Activated naive CD4-positive, alpha-beta T cell treated with anti-CD3 and anti-CD28 coated beads, Interleukin-2, amount 50 U/mL, for 24 hours (primary cell): ENCODE data around the gene BLM.

Experiments used
- H3K27ac Mint-ChIP-seq: one replicate; pipeline ENCODE4 v1.8.0; 2021; ENCODE audit warnings: mild to moderate bottlenecking, mixed read lengths
- H3K27me3 Mint-ChIP-seq: one replicate; pipeline ENCODE4 v1.8.0; 2021; ENCODE audit warnings: mixed read lengths
- H3K36me3 Mint-ChIP-seq: one replicate; pipeline ENCODE4 v1.8.0; 2021; ENCODE audit warnings: mixed read lengths
- H3K4me1 Mint-ChIP-seq: one replicate; pipeline ENCODE4 v1.8.0; 2021; ENCODE audit warnings: mixed read lengths
- H3K4me3 Mint-ChIP-seq: one replicate; pipeline ENCODE4 v1.8.0; 2021; ENCODE audit warnings: mild to moderate bottlenecking, mixed read lengths
- H3K9me3 Mint-ChIP-seq: one replicate; pipeline ENCODE4 v1.8.0; 2021; ENCODE audit warnings: mixed read lengths

BLM gene

DNA sequence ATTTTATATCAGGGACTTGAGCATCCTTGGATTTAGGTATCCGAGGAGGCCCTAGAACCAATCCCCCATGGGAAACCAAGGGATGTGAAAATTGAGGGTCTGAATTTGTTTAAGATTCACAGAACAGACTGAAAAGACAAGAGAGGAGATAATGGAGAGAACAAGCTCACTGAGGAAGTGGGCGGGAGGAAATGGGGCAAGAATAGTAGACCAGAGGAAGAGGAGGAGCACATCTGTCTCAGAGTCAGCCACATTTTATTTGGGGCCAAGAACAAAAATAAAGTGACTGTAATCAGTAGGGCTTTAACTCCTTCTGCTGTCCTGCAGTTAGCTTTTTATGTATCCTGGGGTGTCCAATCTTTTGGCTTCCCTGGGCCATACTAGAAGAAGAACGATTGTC lies 63.8 kb downstream of the BLM start:
- Mint-ChIP-seq H3K36me3 (peaks cover 11% of the 10 kb centered on the region), H3K9me3 (peaks cover 5% of the 10 kb centered on the region), H3K4me1 (peaks cover 18% of the 10 kb centered on the region), H3K27ac (peak overlapping the region; percentile 89), H3K4me3 (peak overlapping the region; percentile 72), H3K27me3 (no peaks in the 10 kb centered on the region)

DNA sequence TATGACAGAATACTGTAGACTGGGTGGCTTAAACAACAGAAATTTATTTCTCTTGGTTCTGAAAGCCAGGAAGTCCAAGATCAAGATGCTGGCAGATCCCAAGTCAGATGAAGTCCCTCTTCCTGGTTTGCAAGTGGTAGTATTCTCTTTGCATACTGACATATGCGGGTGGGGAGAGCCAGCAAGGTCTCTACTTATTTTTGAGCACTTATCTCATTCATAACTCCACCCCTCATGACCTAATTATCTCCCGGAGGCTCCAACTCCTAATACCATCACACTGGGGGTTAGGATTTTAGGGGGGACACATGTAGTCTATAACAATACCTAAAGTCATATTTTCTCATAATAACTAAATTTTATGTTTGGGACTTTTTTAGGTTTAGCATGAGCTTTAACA lies 65.3 kb downstream of the BLM start:
- Mint-ChIP-seq H3K27me3 (no peaks in the 10 kb centered on the region), H3K4me1 (peaks cover 18% of the 10 kb centered on the region), H3K4me3 (no peak overlapping the region), H3K36me3 (peaks cover 11% of the 10 kb centered on the region), H3K27ac (no peak overlapping the region), H3K9me3 (peaks cover 5% of the 10 kb centered on the region)

DNA sequence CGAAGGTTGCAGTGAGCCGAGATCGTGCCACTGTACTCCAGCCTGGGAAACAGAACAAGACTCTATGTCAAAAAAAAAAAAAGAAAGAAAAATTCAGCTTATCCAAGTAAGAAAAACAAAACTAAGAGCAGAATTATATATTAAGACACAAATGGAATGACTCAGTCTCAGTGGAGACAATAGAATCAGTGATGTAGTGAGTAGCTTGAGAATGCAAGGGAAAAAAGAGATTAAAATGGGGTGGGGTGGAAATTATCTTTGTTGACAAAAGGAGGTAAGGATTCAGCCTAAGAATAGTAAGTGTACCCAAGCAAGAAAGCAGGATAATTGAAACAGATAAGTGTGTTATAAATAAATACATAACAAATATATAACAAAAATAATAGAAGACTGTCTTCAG lies 70.7 kb downstream of the BLM start:
- Mint-ChIP-seq H3K36me3 (peaks cover 10% of the 10 kb centered on the region), H3K27ac (no peak overlapping the region), H3K4me1 (no peaks in the 10 kb centered on the region), H3K4me3 (no peak overlapping the region), H3K27me3 (no peaks in the 10 kb centered on the region), H3K9me3 (no peaks in the 10 kb centered on the region)

DNA sequence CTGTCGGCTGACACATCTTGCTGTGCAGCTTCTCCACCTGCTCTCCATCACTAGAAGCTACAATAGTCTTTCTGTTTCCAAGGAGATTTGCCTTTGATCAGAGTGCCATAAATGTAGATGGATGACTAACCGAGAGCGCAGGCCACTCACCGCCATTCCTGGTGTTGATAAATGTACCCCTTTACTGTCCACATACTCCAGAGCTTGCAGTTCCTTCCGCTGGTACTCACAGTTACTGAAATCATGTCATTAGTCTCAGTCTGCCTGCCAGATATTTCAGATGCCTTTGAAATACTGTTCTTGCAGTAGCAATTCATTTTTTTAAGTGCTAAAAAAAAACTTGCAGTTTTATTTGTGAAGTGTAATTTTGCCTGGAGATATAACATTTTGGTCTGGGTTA lies 72.3 kb downstream of the BLM start:
- no peak overlapping the region for H3K27ac Mint-ChIP-seq
- H3K9me3 Mint-ChIP-seq, result no peaks in the 10 kb centered on the region
- peaks cover 4% of the 10 kb centered on the region for H3K4me1 Mint-ChIP-seq
- no peaks in the 10 kb centered on the region for H3K27me3 Mint-ChIP-seq
- H3K4me3 Mint-ChIP-seq, result no peak overlapping the region
- H3K36me3 Mint-ChIP-seq, result peaks cover 10% of the 10 kb centered on the region

DNA sequence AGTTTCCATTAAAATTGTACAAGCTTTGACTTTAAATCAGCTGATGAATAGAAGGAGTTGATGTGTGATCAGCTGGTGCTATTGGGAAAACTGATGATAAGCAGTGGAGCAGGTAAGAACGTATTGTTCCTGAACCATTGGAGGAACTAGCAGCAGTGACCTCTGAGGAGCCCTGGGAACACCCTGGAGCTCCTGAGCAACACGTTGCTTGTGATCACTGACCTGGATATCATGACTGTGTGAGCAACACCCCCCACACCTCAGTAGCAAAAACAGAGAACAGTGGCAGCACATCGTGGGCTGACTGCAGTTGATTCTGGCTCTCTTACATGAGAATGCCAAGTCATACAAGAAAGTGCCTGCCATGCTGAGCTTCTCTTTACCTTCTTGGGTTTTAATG lies 72.9 kb downstream of the BLM start:
- Mint-ChIP-seq H3K27me3 (no peaks in the 10 kb centered on the region), H3K4me1 (peaks cover 4% of the 10 kb centered on the region), H3K4me3 (no peak overlapping the region), H3K27ac (no peak overlapping the region), H3K9me3 (no peaks in the 10 kb centered on the region), H3K36me3 (peaks cover 8% of the 10 kb centered on the region)

DNA sequence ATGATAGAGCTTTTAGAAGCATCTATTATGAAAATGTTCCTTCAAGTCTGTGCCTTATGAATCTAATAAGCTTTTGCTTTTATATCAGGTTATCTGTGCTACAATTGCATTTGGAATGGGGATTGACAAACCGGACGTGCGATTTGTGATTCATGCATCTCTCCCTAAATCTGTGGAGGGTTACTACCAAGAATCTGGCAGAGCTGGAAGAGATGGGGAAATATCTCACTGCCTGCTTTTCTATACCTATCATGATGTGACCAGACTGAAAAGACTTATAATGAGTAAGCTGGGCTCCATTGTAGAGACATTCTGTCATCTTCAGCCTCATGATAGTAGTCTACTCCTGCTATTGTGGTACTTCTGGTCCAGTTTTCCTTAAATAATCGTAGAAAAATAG lies 73.4 kb downstream of the BLM start:
- H3K27ac Mint-ChIP-seq, result no peak overlapping the region
- H3K9me3 Mint-ChIP-seq, result no peaks in the 10 kb centered on the region
- H3K4me3 Mint-ChIP-seq, result no peak overlapping the region
- H3K36me3 Mint-ChIP-seq, result peaks cover 7% of the 10 kb centered on the region
- peaks cover 4% of the 10 kb centered on the region for H3K4me1 Mint-ChIP-seq
- H3K27me3 Mint-ChIP-seq, result no peaks in the 10 kb centered on the region

DNA sequence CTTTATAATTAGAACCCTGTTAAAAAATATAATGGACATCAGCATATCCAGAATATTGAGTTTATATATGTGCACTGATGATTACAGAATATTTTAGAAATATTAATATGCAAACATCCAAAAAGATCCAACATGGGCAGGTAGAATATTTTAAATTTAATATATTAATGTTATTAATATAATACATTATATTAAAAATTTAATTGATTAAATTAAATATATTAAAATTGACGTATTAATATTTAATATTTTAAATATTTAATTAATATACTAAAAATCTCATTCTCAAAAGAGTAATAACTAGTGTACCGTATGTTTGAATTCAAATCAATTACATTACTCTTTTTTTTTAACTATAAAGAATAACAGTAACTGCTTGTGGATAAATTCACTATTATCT lies 77.4 kb downstream of the BLM start:
- Mint-ChIP-seq H3K4me1 (peaks cover 4% of the 10 kb centered on the region), H3K9me3 (no peaks in the 10 kb centered on the region), H3K27ac (no peak overlapping the region), H3K4me3 (no peak overlapping the region), H3K27me3 (no peaks in the 10 kb centered on the region), H3K36me3 (peaks cover 13% of the 10 kb centered on the region)

DNA sequence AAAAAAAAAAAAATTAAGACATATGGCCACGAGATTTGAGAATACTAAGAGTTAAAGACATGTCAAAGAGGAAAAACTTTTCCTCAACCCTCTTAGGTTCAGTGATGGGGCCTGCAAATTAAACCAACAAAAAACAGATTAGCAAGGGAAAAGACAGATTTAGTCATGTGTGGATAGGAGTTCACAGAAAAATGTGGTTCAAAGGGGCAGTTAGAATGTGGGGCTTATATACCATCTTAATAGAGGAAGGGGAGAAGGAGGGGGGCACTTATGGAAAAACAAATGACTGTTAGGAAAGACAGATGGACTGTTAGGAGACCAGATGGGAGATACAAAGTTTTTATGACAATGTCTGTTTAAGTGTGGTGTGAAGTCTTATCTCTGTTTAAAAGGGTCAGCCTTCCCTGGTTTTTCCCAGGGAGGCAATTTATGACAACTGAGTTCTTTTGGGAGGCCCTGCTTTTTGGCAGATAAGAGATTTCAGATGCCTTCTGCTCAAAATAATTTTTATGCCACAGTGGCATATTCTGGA lies 82.6 kb downstream of the BLM start:
- Mint-ChIP-seq H3K27ac (no peak overlapping the region), H3K4me1 (no peaks in the 10 kb centered on the region), H3K9me3 (no peaks in the 10 kb centered on the region), H3K4me3 (no peak overlapping the region), H3K27me3 (no peaks in the 10 kb centered on the region), H3K36me3 (peaks cover 11% of the 10 kb centered on the region)

DNA sequence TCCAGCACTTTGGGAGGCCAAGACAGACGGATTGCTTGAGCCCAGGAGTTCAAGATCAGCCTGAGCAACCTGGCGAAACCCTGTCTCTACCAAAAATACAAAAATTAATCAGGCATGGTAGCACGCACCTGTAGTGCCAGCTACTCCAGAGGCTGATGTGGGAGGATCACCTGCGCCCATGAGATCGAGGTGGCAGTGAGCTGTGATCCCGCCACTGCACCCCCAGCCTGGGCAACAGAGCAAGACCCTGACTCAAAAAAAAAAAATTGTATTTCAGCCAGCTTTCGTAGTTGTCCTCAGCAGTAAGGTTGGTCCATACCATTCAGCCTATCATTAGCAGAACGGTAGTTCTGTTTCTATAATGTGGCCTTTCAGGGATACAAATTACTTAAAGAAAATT lies 84.7 kb downstream of the BLM start:
- Mint-ChIP-seq H3K27me3 (no peaks in the 10 kb centered on the region), H3K4me3 (no peak overlapping the region), H3K9me3 (no peaks in the 10 kb centered on the region), H3K36me3 (peaks cover 6% of the 10 kb centered on the region), H3K4me1 (no peaks in the 10 kb centered on the region), H3K27ac (no peak overlapping the region)

DNA sequence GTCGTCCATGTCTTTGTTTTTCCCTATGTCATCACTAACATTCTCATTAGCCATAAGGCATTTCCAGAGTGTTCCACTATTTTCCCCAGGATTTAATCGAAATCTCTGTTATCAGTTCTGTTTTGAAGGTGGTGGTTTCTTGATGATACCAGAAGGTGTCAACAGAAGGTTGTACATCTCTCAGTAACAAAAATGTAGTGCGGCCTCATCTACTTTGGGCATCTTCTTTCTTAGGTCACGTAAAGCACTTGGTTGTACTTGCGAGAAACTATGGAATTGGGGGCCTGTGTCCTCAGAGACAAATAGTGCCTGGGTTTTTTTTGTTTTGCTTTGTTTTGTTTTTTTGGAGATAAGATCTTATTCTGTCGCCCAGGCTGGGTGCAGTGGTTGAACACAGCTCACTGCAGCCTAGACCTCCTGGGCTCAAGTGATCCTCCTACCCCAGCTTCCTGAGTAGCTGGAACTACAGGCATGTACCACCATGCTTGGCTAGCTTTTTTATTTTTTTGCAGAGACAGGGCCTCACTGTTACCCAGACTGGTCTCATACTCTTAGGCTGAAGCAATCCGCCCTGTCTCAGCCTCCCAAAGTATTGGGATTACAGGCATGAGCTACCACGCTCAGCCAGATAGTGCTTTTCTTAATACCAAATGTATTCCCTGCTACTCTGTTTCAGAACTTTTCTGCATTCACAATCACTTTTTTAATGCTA lies 90.1 kb downstream of the BLM start:
- Mint-ChIP-seq H3K4me1 (no peaks in the 10 kb centered on the region), H3K4me3 (no peak overlapping the region), H3K27ac (no peak overlapping the region), H3K36me3 (peaks cover 4% of the 10 kb centered on the region), H3K27me3 (no peaks in the 10 kb centered on the region), H3K9me3 (no peaks in the 10 kb centered on the region)

DNA sequence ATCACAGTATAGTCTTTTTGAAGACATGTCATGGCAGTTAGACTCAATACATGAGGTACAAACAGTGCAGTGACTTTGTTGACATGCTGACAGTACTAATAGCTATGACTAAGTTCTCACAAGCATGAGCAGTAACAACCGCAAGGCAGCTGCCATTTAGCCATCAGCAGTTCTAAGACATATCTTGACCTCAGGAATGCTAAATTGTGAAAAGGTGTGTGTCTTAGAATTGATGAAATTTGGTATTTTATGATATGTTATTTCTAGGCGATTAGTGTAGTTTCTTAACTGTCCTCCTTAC lies 90.6 kb downstream of the BLM start:
- no peak overlapping the region for H3K4me3 Mint-ChIP-seq
- no peaks in the 10 kb centered on the region for H3K27me3 Mint-ChIP-seq
- H3K27ac Mint-ChIP-seq, result no peak overlapping the region
- H3K36me3 Mint-ChIP-seq, result peaks cover 4% of the 10 kb centered on the region
- H3K9me3 Mint-ChIP-seq, result no peaks in the 10 kb centered on the region
- H3K4me1 Mint-ChIP-seq, result no peaks in the 10 kb centered on the region

DNA sequence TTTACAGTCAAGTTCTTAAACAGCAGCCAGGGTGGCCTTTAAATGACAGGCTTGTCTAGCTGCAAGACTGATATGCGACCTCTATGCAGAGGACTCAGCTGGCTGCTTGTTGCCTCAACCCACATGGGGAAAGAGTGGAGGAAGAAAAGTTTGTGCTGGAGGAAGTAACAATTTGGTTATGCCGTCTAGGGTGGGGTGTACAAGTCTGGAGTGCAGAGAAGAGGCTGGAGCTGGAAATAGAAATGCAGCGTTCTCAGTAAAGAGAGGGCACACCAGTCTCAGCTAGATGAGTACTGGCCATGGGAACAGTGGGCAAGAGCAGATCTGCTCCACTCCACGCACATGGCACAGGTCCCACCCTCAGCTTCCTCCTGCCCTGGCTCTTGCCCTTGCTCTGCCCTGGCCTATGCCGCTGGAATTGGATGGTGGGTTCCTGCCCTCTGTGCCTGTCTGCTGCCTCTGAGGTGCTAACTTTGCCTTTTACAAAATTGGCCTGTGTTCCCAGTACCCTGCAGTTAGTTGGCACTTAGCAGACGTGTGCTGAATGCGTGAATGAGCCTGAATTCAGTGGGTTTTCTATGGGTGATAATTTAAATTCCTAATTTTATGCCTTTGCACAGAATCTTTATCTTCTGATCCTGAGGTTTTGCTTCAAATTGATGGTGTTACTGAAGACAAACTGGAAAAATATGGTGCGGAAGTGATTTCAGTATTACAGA lies 91.5 kb downstream of the BLM start:
- peaks cover under 1% of the 10 kb centered on the region for H3K4me1 Mint-ChIP-seq

DNA sequence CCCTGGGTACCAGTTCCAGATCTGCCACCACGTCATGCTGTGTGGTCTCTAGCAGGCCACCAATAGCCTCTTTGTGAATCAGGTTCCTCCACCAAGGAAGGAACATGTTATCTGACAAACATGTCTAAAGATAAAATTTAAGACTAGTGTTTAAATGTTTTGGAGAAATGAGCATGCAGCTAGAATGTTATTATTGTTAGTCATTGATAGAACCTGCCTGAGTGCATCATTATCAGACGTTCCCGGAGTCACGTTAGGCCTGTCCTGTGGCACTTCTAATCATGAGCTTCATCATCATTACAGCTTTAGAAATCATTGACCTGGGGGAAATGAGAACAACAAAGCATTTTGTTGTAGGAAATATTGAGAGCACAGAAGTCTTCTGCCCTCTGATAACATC lies 92.4 kb downstream of the BLM start:
- H3K27ac Mint-ChIP-seq, result no peak overlapping the region
- H3K36me3 Mint-ChIP-seq, result peaks cover 4% of the 10 kb centered on the region
- no peaks in the 10 kb centered on the region for H3K27me3 Mint-ChIP-seq

More for the DNA sequence above, 91.5 kb downstream of the BLM start:
- Mint-ChIP-seq H3K9me3 (no peaks in the 10 kb centered on the region), H3K36me3 (peaks cover 4% of the 10 kb centered on the region), H3K27ac (peak overlapping the region; percentile 32), H3K27me3 (no peaks in the 10 kb centered on the region), H3K4me3 (no peak overlapping the region)

DNA sequence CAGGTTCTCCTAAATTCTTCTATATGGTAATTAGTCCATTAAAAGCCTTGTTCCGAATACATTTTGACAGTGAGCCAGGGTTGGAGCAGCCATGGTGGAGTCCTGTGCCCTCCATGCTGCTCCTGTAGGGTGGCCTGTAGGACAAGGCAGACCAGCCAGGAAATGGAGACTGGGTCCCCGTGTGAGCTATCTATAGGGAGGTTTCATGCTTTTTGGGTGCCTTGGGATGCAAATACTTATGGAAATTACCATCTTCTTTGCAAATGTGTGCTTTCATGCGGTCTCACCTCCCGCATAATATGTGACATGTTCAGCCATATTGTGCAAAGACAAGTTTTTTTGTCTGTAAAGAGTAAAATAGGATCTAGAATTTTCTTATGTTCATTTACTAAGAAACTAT lies 93.2 kb downstream of the BLM start:
- H3K36me3 Mint-ChIP-seq, result peaks cover 4% of the 10 kb centered on the region
- H3K9me3 Mint-ChIP-seq, result no peaks in the 10 kb centered on the region
- no peak overlapping the region for H3K27ac Mint-ChIP-seq
- no peak overlapping the region for H3K4me3 Mint-ChIP-seq
- H3K27me3 Mint-ChIP-seq, result no peaks in the 10 kb centered on the region
- H3K4me1 Mint-ChIP-seq, result peaks cover 12% of the 10 kb centered on the region

More for the DNA sequence above, 92.4 kb downstream of the BLM start:
- H3K4me3 Mint-ChIP-seq, result no peak overlapping the region
- H3K4me1 Mint-ChIP-seq, result peaks cover 5% of the 10 kb centered on the region
- H3K9me3 Mint-ChIP-seq, result no peaks in the 10 kb centered on the region

DNA sequence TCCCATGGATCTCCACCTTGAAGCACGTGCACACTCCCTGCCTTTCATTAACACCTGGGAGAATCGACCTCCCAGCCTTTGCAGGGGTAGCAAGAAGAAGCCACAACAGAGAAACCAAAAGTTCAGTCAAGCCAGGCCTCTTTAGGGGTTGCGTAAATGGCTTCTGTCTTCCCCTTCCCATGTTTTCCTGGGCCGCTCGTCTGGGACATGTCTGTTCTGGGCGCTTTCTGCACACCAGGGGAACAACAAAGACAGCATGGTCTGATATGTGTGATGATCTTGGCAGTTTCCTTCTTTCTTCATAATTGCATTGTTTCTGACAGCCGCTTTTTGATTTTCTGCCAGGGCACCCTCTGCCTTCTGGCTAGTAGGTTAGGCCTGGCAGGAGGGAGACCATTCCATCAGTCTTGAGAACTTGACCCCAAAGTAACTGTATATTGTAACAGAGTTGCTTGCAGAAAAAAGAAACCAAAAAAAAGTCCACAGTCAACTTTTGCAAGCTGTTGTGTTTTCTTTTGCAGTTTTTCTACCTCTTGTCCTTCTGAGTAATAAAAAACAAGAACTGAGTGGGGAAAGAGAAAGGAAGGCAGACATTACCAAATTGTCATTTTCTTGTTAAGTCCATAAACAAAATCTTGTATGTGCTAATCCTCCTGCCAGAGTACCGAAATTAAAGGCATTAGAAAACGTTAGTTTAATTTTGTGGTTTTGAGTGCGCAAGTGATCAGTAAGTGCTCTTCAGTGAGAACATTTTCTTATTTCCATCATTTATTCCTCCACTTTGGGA lies 95.2 kb downstream of the BLM start:
- peaks cover 14% of the 10 kb centered on the region for H3K4me1 Mint-ChIP-seq
- H3K36me3 Mint-ChIP-seq, result peaks cover 4% of the 10 kb centered on the region
- H3K4me3 Mint-ChIP-seq, result no peak overlapping the region
- H3K27ac Mint-ChIP-seq, result no peak overlapping the region
- H3K9me3 Mint-ChIP-seq, result no peaks in the 10 kb centered on the region
- H3K27me3 Mint-ChIP-seq, result no peaks in the 10 kb centered on the region

DNA sequence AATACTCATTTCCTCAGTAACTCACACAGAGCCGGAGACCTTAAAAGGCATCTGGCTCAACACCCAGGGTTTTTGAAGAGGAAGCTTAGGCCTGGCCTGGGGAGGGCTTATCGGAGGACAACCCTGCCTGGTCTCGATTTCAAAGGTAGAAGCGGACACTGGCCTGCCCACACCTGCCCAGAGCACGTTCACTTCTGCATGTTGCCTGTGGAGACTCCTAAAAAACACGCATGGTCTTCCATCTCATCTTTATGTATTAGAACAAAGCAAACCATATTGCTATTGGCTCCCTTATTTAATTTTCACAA lies 95.8 kb downstream of the BLM start:
- Mint-ChIP-seq H3K27ac (no peak overlapping the region), H3K36me3 (peaks cover 4% of the 10 kb centered on the region), H3K27me3 (no peaks in the 10 kb centered on the region), H3K4me1 (peaks cover 14% of the 10 kb centered on the region), H3K9me3 (no peaks in the 10 kb centered on the region), H3K4me3 (no peak overlapping the region)
